Measurements from ENCODE around the gene ARMCX4.

ARMCX4 gene

GRCh38 chrX:101507986-101508385 lies 22.7 kb downstream of the ARMCX4 start:
- Histone ChIP-seq H3K9me3 (ENCODE audit: low read length) (no peaks in the 10 kb centered on the region), H3K36me3 (ENCODE audit: insufficient read depth, low read length) (no peaks in the 10 kb centered on the region), H4K20me1 (ENCODE audit: insufficient read depth, low read length) (no peaks in the 10 kb centered on the region), H3K9me2 (ENCODE audit: low read depth, low read length) (no peaks in the 10 kb centered on the region), H3K4me2 (ENCODE audit: low read length) (no peak overlapping the region), H3K9ac (ENCODE audit: low read length) (no peak overlapping the region), H2AFZ (ENCODE audit: low read length) (no peak overlapping the region), H3K4me3 (ENCODE audit: low read depth, low read length, poor library complexity, severe bottlenecking) (no peak overlapping the region), H3K4me1 (ENCODE audit: insufficient read depth, low read length, severe bottlenecking) (no peaks in the 10 kb centered on the region), H3K79me2 (ENCODE audit: insufficient read depth, low read length) (no peaks in the 10 kb centered on the region), H3K27me3 (ENCODE audit: insufficient read depth, low read length) (no peaks in the 10 kb centered on the region), H3K27ac (ENCODE audit: low read depth, low read length, poor library complexity, severe bottlenecking) (no peak overlapping the region), H3F3A (ENCODE audit: insufficient read depth, low read length) (no peaks in the 10 kb centered on the region)
- TF ChIP-seq CTCF (IDR thresholded peaks at IDR 0.05; ENCODE audit: low read length) (no peak), EZH2 (IDR thresholded peaks at IDR 0.05; ENCODE audit: borderline replicate concordance, low read length) (no peak)

- no peak overlapping the region for H3K4me3 ChIP-seq (ENCODE audit: low read depth, low read length, poor library complexity, severe bottlenecking)
- H3K4me2 ChIP-seq (ENCODE audit: low read length): no peak overlapping the region
- no peaks in the 10 kb centered on the region for H3F3A ChIP-seq (ENCODE audit: insufficient read depth, low read length)
- H3K9me3 ChIP-seq (ENCODE audit: low read length): no peaks in the 10 kb centered on the region
- no peak overlapping the region for H2AFZ ChIP-seq (ENCODE audit: low read length)
- H4K20me1 ChIP-seq (ENCODE audit: insufficient read depth, low read length): no peaks in the 10 kb centered on the region
- H3K9me2 ChIP-seq (ENCODE audit: low read depth, low read length): no peaks in the 10 kb centered on the region
- H3K79me2 ChIP-seq (ENCODE audit: insufficient read depth, low read length): no peaks in the 10 kb centered on the region
- H3K27me3 ChIP-seq (ENCODE audit: insufficient read depth, low read length): no peaks in the 10 kb centered on the region
- H3K27ac ChIP-seq (ENCODE audit: low read depth, low read length, poor library complexity, severe bottlenecking): no peak overlapping the region
- no peaks in the 10 kb centered on the region for H3K36me3 ChIP-seq (ENCODE audit: insufficient read depth, low read length)
- H3K9ac ChIP-seq (ENCODE audit: low read length): no peak overlapping the region
- TF ChIP-seq CTCF (IDR thresholded peaks at IDR 0.05; ENCODE audit: low read length): no peak
- TF ChIP-seq EZH2 (IDR thresholded peaks at IDR 0.05; ENCODE audit: borderline replicate concordance, low read length): no peak
- no peaks in the 10 kb centered on the region for H3K4me1 ChIP-seq (ENCODE audit: insufficient read depth, low read length, severe bottlenecking)
Measured at GRCh38 chrX:101530944-101531343, 45.7 kb downstream of the ARMCX4 start.

All from OCI-LY1 (cell line).